HG03354 (cell line): Measurements from ENCODE around the gene C1orf87.

ENCODE experiments used
- ATAC-seq: cut with Tn5 transposase; IDR thresholded peaks from one replicate; pipeline ENCODE4 v1.9.1; 2021; ENCODE audit warnings: mild to moderate bottlenecking; ENCODE audit not compliant: unreplicated experiment, poor library complexity, severe bottlenecking

C1orf87 gene

DNA sequence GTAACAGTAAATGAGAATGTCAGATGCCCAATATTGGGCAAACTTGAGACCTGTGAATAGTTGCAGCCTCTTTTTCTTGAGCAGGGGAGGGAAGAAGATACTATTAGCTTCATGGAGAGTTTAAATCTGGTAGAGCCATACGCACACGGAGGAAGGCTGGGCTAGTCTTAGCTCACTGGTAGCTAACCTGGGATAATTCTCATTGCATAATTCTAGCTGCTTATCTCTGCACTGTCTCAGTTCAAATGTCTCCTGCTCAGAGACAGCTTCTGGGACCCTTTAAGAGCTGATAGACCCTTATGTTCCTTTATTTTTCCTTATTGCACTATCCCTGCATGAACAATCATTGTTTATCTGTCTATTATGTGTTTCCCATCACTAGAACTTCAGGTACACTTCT is 8.4 kb downstream of the C1orf87 start:
- ATAC-seq: no peak

DNA sequence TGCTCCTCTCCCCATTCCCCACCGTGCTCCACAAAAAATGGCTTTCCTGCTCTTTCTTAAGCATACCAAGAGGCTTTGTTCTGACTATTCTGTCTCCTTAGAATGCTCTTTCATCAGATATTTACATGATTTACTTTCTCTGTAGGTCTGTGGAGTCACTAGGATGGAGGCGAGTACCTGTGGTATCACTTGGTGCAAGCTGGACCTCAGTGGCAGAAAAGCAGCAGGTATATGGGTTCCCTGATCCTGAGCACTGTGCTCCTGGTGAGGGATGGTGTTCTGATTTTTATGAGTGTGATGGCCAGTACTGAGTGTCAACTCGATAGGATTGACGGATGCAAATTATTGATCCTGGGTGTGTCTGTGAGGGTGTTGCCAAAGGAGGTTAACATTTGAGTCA is 10.0 kb downstream of the C1orf87 start:
- no peak for ATAC-seq

DNA sequence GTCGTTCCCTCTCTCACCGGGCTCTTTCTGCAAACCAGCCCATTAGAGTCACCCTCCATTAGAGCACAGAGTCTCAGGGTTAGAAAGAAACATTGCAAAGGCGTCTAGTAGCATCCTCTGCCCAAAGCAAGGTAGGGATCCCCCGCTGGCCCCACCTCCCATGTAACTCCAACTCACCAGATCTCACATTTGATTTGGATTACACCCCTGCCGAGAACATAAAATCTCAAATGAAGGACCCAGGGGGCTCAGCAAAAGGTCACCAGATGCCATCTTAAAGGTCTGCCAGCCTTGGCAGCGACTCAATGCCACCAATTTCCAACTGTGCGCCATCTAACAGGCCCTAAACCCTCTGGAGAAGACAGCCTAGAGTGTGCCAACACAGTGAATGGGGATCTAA is 14.1 kb downstream of the C1orf87 start:
- ATAC-seq: no peak

DNA sequence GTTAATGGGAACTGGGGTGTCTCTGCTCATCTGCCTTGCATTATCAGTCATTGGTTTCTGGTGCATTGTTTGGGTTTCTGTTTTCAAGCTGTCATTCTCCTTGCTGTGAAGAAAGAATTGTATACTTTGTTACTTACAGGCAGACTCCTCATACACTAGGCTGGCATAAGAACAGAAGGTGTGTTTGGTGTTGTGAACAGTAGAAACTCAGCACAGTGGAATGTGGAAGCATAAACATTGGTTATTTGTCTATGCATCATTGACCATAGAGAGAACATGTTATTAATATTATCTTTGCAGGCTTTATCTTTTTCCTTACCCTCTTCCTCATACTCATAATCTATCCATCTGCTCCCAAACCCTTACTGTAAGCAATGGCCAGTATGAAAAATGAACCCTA is 18.2 kb downstream of the C1orf87 start:
- no peak for ATAC-seq

DNA sequence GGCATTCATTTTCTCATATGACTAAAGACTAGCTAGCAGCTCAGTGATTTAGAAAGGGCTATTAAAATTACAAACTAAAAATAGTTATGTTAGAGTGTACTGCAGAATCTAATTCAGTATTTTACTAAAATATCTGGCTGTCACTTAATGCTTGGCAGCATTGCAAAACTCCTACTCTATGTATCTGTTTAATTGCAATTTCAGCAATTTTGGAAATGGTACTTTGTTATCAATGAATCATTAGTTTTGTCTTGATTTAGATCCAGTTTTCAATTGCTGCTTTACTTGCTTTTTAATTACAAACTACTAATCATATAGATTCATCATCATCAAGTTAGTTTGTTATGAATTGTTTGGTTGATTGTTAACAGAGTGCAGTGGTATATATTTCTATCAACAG is 19.2 kb downstream of the C1orf87 start:
- ATAC-seq: no peak

DNA sequence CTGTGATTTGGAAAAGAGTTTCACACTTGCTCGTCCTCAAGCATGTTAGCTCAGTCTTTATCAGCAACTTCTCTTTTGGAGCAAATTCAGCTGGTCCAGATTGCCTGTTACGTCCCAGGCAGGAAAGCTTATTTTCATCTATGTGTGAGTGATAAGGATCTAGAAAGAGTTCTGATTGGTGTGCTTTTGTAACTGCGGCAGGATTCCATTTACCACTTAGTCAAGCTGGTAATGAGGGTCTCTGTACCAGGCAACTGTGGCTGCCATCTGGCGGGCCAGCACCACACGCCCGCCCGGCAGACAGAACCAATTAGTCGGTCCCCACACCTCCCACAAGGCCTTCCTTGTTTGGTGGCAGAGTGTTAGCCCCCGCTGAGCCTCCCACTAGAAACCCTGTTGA is 21.0 kb downstream of the C1orf87 start:
- ATAC-seq: no peak

DNA sequence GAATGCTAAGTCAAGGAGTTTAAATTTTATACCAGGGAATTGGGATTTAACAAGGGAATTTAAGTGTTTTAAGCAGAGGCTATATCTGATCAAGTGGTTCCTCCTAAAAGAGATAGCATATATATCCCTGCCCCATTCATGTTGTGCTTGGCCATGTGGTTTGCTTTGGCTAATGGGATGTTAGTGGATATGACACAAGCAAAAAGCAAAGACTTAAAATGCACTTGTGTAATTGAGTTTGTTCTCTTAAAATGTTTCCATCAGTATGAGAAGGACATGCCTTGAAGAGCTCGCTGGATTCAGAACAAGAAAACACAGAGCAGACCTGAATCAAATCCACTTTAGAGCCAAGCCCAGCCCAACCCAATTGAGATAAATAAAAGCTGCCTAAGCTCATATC is 22.4 kb downstream of the C1orf87 start:
- ATAC-seq: no peak

DNA sequence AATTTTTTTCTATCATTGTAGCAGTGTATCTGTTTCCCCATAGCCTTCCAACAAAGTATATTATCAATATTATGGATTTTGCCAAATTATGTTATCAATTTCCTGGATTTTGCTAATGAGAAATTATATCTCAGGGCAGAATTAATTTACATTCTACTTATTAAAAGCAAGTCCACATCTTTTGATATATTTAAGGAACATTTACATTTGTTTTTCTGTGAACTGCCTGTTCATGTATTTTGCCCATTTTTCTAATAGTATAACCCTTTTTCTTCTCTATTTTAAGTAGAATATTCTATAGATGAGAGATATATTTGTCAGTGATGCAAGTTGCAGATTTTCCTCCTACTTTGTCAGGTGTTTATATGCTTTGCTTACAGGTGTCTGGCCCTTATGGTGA is 24.4 kb downstream of the C1orf87 start:
- no peak for ATAC-seq

DNA sequence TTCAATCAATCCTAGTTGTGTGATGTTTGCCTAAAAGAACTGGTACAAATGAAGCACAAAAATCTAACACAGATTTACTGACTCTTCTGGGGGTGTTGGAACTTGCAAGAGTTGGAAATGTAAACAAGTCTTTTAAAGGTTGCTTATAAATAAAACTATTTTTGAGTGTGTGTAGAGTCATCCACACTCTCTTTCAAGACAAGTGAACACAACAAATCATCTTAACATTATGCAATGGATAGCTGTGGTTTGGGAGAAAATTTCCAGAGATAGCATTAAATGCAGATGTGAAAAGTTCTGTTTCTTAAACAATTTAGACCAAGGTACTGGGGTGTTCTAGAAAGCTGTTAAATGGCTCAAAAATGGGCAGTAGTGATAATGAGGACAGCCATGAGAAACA is 28.7 kb downstream of the C1orf87 start:
- no peak for ATAC-seq

DNA sequence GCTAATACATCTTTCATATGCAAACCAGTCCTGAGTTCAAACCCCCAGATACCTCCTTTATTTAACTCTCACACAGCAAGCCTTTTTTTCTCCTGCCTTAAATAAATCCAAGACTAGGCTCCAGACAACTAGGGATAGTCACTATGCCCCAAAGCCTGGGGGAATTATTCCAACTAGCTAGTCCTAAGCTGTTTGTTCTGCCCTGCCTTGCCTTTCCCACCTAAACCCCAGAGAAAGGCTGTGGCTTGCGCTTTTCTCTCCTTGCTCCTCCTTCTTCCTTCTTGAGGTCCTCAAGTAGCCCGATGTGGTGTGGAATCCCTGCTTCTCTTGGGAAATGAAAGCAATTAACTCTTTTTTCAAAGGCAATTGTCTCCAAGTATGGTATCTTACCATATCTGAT is 31.8 kb downstream of the C1orf87 start:
- no peak for ATAC-seq

DNA sequence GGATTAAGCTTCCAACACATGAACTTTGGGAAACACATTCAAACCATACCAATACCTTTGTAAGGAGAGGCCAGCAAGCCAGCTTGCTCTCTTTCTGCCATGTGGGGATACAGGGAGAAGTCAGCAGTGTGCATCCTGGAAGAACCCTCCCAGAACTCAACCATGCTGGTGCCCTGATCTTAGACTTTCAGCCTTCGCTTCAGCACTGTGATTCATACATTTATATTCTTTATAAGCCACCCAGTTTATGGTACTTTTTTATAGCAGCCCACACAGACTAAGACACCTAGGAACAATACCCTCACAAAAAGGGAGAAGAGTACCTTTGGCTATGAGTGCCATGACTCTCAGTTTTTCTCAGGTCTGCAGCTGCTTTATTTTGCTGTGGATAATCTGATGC is 35.9 kb downstream of the C1orf87 start:
- ATAC-seq: no peak

DNA sequence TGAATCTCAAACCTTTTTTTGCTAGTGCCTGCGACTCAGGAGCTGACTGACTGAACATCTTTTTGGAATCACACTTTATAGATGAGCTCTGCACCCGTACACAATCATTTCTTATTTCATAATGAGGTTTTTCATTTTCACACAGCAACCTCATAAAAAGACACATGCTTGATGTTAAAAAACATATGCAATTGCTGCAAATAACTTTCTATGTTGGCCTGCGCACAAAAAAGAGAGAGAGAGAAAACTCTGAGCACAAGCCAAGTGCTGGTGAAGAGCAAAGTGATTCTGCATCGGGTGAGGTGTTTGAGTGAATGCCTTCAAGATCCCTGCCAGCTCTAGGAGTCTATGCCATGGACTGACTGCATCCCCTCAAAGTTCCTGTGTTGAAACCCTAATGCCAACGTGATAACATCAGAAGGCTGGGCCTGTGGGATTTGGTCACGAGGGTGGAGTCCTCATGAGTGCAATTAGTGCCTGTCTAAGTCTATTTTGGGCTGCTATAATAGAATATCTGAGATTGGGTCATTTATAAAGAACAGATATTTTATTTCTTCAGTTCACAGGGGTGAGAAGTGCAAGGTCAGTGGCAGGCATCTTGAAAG is 36.6 kb downstream of the C1orf87 start:
- no peak for ATAC-seq

DNA sequence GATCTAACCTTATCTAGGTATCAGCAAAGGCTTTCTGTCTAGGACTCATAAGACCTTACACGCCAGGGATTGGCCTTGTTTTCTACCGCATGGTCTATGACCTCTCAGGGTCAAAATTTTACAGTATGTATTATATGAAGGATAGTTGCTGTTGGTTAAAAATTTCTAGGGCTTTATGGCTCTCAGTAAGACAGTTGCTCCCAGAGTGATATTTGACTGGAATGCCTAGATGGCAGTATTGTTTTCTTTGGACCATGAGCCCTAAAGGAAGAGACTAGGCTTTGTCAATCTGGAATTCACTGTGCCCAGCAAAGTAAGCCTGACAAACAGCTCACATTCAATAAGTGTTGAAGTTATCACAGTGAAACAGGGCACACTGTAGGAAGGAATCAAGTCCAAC is 37.6 kb downstream of the C1orf87 start:
- no peak for ATAC-seq

DNA sequence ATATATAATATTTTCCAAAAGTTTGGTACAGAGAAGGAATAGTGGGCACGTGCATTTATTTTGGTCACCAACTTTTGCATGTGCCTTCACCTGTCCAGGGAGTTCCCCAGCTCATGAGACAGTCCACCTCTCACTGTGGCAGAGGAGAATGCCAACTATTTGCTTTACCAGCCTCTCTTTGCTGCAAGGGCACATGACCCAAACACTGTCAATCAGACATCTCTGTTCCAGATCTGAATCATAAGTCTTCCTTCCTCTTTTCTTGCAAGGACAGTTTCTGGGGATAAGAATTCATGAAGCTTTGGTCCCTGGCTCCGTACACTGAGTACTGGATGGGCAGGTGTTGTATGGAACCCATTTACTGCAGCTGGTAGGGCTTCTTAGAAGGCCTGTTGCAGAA is 38.6 kb downstream of the C1orf87 start:
- ATAC-seq: no peak

DNA sequence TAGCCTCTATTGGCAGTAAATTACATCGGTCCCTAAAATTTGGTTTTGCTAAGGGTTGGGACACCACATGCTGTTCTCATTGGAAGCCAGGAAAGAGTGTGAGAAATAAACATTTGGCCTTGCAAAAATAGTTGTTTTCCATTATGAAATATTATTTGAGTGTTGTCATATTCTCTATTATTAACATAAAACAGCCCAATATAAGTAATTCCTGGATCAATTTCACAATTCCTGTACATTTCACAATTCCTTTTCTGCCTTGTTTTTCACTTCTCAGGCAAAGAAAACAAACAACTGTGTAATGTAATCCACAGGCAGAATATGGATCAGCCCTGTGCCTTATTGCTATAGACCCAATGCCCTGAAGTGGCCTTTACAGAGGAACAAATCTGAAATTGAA is 40.5 kb downstream of the C1orf87 start:
- ATAC-seq: no peak

DNA sequence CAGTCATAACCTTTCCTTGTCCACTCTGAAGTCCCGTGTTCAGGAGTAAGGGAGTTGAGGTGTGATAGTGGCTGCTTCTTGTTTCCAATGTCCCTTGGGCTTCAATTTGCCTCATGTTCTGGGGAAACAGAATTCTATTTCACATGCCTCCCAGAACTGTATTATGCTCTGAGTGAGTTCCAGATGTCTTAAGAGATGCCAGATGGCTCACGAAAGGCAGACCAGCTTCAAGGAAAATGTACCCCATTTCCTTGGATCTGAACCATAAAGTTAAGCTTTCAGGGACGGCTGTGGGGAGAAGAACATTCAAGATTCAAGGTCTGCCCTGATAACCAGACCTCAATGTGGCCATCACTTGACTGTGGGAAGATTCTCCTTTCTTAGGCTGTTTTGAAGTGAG is 42.4 kb downstream of the C1orf87 start:
- no peak for ATAC-seq

DNA sequence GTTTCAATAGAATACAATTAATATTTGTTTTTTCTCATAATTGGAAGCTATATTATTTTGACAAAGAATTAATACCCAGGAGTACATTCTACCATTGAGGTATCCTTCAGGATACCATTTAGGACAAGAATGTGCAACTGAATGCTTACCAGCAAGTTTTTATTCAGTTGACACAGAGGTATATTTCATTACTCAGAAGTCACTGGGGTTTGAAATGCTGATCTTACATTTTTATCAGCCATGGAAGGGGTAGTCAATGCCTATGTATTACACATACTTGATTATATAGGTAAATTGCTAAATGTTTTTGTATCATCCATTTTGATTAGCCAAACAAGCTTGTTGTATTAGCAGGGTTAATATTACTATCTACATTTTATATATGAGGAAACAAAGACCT is 48.0 kb downstream of the C1orf87 start:
- ATAC-seq: no peak

DNA sequence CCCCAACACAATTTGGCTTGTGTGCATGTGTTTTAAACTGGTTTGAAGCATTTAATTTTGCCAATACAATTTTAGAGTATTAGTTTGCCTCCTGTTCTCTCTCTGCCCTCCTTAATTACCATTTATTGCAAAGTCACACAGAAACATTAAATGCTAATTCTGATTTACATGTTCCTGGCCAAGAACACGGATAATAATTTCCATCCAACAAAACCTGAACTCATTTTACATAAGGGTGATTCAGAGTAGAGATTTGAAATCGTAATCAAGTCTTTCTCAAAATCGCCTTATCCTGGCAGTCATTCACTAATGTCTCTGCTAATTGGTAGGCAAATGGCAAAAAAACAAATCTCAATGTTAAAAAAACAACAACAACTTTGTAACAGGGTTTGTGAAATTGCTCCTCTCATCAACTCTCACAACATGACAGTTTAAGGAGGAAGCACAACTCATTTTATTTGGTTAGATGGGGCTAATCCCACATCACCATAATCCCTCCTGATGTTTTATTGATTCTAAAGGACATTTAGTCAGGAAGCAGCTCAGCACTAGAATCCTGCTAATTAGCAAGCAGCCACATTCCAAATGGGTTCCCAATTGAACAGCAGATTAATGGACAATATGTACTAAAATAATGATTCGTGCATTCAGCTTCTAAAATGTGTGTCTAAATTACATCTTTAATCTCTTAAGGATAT is 55.9 kb downstream of the C1orf87 start:
- ATAC-seq: no peak

DNA sequence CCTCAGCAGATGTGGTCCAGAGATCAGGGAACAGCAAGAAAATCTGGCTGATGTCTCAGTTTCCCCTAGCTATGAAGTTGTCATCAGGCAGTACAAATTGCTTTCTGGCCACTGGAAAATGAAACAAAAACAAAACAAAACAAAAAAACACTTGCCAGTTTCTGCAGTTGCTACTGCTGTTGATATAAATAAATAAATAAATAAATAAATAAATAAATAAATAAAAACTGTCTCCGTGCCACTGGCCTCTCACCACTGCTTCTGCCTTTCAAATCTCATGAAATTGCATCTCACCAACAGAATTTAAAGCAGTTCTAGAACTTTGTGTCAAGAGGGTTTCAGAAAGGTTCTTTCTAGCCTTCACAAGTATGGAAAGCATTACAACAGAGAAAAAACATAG is 62.9 kb downstream of the C1orf87 start:
- ATAC-seq: no peak

DNA sequence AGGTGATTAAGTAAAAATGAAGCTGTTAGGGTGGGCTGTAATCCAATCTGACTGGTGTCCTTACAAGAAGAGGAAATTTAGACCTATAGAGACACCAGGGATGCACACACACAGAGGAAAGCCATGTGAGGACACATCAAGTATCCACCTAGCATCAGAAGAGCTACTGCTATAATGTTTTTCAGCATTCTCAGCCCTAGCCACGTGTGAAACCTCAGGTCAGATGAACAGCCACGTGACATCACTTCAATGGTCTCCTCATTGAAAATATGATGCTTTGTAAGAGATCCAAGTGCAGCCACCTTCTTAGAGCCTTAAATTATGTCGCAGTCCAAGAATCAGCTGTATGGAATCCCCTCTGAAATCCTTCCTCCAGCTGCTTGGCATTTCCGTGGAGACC is 65.1 kb downstream of the C1orf87 start:
- ATAC-seq: no peak

DNA sequence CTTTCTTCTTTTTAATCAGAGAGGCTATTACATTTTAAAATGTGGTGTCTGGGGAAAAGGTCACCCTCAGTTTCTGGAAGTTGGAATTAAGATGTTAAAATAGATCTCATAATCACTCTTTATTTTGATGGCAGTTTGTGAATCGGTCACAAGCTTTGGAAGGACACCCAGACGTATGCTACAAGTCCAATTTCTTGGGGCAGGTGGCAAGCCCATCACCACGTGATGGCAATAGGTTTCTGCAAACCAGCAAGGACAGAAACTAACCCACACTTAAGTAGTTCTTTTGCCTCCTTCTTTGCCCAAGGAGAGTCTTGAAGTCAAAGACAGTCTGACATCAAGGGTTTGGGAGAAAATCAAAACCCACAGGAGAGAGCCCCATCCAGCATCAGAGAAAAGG is 72.9 kb downstream of the C1orf87 start:
- ATAC-seq: no peak

DNA sequence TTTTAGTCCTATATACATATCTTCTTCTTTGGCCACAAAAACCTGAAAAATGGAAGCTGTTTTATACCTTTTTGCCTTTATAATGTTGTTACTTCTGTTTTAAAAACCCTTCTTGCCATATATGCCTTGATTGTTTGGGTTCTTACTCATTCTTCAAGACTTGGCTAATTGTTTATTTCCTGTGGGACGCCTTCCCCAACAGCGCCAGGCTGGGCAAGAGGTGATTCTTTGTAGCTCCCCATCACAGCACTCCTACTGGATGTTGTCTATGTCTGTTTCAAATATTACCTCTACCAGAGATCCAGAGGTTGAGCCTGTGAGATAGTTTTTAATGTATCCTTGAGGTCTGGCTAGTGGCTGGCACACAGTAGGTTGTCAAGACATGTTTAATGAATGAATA is 73.8 kb downstream of the C1orf87 start:
- no peak for ATAC-seq
